ENCODE data around the gene CSK.

DNA sequence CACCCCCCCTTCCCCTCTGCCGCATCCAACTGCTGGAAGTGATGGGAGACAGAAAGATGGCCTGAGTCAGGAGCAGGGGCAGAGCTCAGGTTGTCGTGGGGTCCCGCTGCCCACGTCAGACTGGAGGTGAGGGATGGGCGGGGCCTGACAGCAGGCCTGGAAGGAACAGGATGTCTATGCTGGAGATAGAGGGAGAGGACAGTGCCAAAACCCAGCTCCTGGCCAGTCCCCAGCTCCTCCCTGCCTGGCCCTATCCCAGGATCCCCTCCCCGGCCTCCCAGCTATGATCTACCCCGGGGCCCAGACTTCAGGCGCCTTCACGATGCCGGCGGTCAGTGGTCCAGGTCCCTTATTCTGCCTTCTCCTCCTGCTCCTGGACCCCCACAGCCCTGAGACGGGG, 30.7 kb downstream of the CSK start, which contains the start of gene LMAN1L:
- TF ChIP-seq, protein P1, sequence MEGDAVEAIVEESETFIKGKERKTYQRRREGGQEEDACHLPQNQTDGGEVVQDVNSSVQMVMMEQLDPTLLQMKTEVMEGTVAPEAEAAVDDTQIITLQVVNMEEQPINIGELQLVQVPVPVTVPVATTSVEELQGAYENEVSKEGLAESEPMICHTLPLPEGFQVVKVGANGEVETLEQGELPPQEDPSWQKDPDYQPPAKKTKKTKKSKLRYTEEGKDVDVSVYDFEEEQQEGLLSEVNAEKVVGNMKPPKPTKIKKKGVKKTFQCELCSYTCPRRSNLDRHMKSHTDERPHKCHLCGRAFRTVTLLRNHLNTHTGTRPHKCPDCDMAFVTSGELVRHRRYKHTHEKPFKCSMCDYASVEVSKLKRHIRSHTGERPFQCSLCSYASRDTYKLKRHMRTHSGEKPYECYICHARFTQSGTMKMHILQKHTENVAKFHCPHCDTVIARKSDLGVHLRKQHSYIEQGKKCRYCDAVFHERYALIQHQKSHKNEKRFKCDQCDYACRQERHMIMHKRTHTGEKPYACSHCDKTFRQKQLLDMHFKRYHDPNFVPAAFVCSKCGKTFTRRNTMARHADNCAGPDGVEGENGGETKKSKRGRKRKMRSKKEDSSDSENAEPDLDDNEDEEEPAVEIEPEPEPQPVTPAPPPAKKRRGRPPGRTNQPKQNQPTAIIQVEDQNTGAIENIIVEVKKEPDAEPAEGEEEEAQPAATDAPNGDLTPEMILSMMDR (conservative IDR thresholded peaks at IDR 0.05; ENCODE audit: low read depth, low read length): no peak
- no peak for TF ChIP-seq EZH2 (IDR thresholded peaks at IDR 0.05; ENCODE audit: borderline replicate concordance, low read depth, low read length, poor library complexity, severe bottlenecking)
